IMR-90 (cell line): ENCODE results near the gene SETD2. TPM values are rescaled to one million over a fixed set of nuclear protein-coding genes. Genes with fewer than 3 reads are reported as not detected.

Experiments used
- BHLHE40 ChIP-seq: fragments of 150-350 bp; IDR thresholded peaks from 2 replicates; pipeline ENCODE4 v1.6.1; 2016; ENCODE audit warnings: mild to moderate bottlenecking, low read depth, low read length
- ELK1 ChIP-seq: fragments of 150-350 bp; IDR thresholded peaks from 2 replicates; pipeline ENCODE4 v1.6.1; 2016; ENCODE audit warnings: low read depth, mild to moderate bottlenecking, low read length, moderate library complexity, borderline replicate concordance
- RCOR1 ChIP-seq: IDR thresholded peaks from 2 replicates; pipeline ENCODE4 v1.6.1; 2012; ENCODE audit warnings: mild to moderate bottlenecking, low read length, improper control_type of control experiment; ENCODE audit not compliant: insufficient replicate concordance
- USF2 ChIP-seq: fragments of 150-350 bp; IDR thresholded peaks from 2 replicates; pipeline ENCODE4 v1.6.1; 2017; ENCODE audit warnings: mild to moderate bottlenecking, antibody characterized with exemption, low read length, low read depth
- polyA plus RNA-seq, 3 experiments: library from polyadenylated mRNA; depleted of rRNA; stranded (reverse); fragments of >200 nt; gene quantifications; 2 replicates each; pipeline ENCODE4 v1.2.3, GENCODE V29; 2012; ENCODE audit warnings: low replicate concordance in 1 of 3
- total RNA-seq: library from RNA; depleted of rRNA; stranded (reverse); fragments of >200 nt; gene quantifications from 2 replicates; pipeline ENCODE4 v1.2.3, GENCODE V29; 2012

Gene SETD2
- total and polyA plus RNA-seq, 2 of the 4 experiments (the other 2 are of a cell fraction), result 18.3 to 20.1 TPM

- TF ChIP-seq USF2 (no peak), BHLHE40 (no peak), RCOR1 (no peak), ELK1 (no peak)
Measured at GRCh38 chr3:47008851-47009224, 155.1 kb downstream of the SETD2 start (continued).
